Sigmoid colon (tissue), 4 donors: ENCODE measurements around the gene SMAD5.

Source experiments
- CTCF ChIP-seq, 4 experiments: fragments of 450-650 bp in 3 of 4; fragments of 200-600 bp in 1 of 4; IDR thresholded peaks; one replicate each; pipeline ENCODE4 v1.5.1; 2016 to 2019; ENCODE audit warnings: antibody characterized with exemption in 4 of 4, mild to moderate bottlenecking in 3 of 4, moderate library complexity in 2 of 4
- EP300 ChIP-seq, 4 donors: sonication (generic); formaldehyde crosslinking; IDR thresholded peaks; one replicate each; pipeline ENCODE4 v1.6.1; 2017; ENCODE audit warnings: antibody characterized with exemption in 4 of 4
- POLR2A ChIP-seq, 2 donors: fragments of 450-650 bp; IDR thresholded peaks; one replicate each; pipeline ENCODE4 v1.6.1; 2016; ENCODE audit warnings: antibody characterized with exemption in 2 of 2, mild to moderate bottlenecking in 2 of 2, moderate library complexity in 2 of 2
- POLR2AphosphoS5 ChIP-seq, 4 donors: sonication (generic); formaldehyde crosslinking; IDR thresholded peaks; one replicate each; pipeline ENCODE4 v1.6.1; 2017; ENCODE audit warnings: antibody characterized with exemption in 4 of 4

DNA sequence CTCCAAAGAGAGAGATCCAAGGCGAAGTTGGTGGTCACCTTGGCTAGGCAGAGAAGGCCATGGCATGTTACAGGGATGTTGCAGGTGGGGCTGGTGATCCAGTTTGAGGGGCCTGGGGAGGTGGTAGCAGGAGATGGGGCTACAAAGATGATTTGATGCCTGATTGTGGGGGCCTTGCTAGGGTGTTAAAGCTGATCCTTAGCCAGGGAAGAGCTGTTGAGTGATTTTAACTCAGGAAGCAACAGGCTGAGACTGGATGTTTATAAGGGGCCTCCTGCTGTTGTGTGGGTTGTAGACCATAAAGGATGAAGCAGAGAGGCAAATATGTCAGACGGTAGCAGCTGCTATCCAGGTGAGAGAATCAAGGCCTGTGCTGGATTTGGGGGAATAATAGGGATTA lies 19.0 kb upstream of the SMAD5 start:
- TF ChIP-seq POLR2A (IDR thresholded peaks at IDR 0.05), result no peak
- no peak for TF ChIP-seq EP300 (IDR thresholded peaks at IDR 0.05)
- no peak for TF ChIP-seq CTCF (IDR thresholded peaks at IDR 0.05)
- no peak for TF ChIP-seq POLR2AphosphoS5 (IDR thresholded peaks at IDR 0.05)
